Measurements from ENCODE around the gene DIDO1. TPM values are rescaled to one million over a fixed set of nuclear protein-coding genes. Genes with fewer than 3 reads are reported as not detected.

Gene DIDO1
- total RNA-seq, 4 donors from 2014 or later = 68.3 to 135 (median 88.0) TPM

DNA sequence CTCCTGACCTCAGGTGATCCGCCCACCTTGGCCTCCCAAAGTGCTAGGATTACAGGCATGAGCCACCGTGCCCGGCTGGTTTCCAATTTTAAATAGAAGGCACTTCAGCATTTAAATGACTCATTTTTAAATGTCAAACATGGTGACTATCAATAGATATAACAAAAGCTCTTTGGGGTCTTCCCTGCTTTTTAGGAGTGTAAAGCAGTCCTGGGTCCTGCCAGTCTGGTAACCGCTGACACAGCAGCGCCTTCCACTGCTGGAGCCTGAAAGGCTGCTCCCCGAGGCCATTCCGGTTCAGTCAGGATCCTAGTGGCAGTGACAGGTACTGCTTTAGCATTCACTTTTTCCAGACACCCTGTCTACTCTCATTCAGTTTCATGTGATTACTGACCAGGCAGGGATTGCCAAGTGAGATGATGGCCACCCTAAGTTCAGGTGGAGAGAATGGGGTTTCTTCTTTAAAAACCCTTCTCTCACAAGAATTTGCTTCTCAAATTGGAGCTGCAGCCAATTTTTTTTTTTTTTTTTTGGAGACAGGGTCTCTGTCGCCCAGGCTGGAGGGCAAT lies 5.1 kb downstream of the DIDO1 start:
- DNase-seq = peak; percentile 54
- intact Hi-C loops (cut with DNase I; ENCODE audit: low total_unique reads) = no loop called here
- peak overlapping the region in 2 of 4 donors; percentile 18 to 30 for H3K27ac ChIP-seq

DNA sequence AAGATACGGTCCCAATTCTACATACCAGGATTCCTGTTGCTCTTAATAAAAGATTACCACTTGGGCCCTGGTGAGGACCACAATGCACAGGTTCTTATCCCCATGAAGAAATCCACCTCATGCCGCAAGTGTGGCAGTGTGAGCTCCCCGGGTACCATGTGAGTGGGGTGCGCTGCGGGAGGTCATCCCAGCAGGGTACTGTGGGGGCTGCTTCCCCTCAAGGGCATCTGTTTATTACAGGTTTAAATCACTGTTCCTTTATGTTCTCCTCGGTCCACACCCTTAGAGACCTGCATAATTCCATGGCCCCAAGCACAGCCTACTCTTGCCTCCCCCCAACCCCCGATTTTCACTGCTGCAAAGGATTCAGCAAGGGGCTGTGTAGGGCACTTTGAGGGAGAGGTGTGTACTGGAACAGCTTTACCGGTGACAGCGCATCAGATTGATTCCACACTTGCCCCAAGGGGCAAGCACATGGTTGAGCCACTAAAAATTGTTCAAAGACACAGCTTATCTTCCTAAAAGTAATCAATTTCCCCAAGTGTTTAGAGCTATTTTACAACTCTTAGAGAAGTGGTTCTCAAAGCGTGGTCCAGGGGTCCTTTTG lies 6.2 kb downstream of the DIDO1 start:
- Histone ChIP-seq H3K4me3 (no peak overlapping the region), H3K9me3 (no peaks in the 10 kb centered on the region), H3K4me1 (peaks cover 71 to 94% (median 93%) of the 10 kb centered on the region in 4 donors), H3K36me3 (no peaks in the 10 kb centered on the region), H3K27ac (peak overlapping the region in 1 of 4 donors; percentile 30), H3K27me3 (no peaks in the 10 kb centered on the region)
- WGBS, 2 donors (ENCODE audit: low coverage in 1 of 2) = 57 to 79% methylated on average over 4 to 10 of the region's 10 CpGs
- in situ Hi-C loops (cut with MboI; ENCODE audit: low pct_ligation_motif_present in 1 of 4, low pct_unique_long_range_greater_than_20kb in 1 of 4, low sequenced_read_pairs in 3 of 4) (no loop called here), intact Hi-C loops (cut with DNase I; ENCODE audit: low total_unique reads) (no loop called here)
- TF ChIP-seq EP300 (IDR thresholded peaks at IDR 0.05; ENCODE audit: low read depth) (no peak), POLR2A (IDR thresholded peaks at IDR 0.05) (no peak), POLR2AphosphoS5 (IDR thresholded peaks at IDR 0.05) (no peak)
- TF ChIP-seq, protein P1, sequence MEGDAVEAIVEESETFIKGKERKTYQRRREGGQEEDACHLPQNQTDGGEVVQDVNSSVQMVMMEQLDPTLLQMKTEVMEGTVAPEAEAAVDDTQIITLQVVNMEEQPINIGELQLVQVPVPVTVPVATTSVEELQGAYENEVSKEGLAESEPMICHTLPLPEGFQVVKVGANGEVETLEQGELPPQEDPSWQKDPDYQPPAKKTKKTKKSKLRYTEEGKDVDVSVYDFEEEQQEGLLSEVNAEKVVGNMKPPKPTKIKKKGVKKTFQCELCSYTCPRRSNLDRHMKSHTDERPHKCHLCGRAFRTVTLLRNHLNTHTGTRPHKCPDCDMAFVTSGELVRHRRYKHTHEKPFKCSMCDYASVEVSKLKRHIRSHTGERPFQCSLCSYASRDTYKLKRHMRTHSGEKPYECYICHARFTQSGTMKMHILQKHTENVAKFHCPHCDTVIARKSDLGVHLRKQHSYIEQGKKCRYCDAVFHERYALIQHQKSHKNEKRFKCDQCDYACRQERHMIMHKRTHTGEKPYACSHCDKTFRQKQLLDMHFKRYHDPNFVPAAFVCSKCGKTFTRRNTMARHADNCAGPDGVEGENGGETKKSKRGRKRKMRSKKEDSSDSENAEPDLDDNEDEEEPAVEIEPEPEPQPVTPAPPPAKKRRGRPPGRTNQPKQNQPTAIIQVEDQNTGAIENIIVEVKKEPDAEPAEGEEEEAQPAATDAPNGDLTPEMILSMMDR (IDR thresholded peaks at IDR 0.05) = no peak
- DNase-seq = no peak

More for the DNA sequence above, 5.1 kb downstream of the DIDO1 start:
- Histone ChIP-seq H3K36me3 (no peaks in the 10 kb centered on the region), H3K4me1 (peaks cover 71 to 90% (median 86%) of the 10 kb centered on the region in 4 donors), H3K9me3 (no peaks in the 10 kb centered on the region), H3K27me3 (no peaks in the 10 kb centered on the region), H3K4me3 (no peak overlapping the region)
- in situ Hi-C loops (cut with MboI; ENCODE audit: low pct_ligation_motif_present in 1 of 4, low pct_unique_long_range_greater_than_20kb in 1 of 4, low sequenced_read_pairs in 3 of 4) = no loop called here
- 10 to 47% methylated on average over 2 to 8 of the region's 8 CpGs for WGBS, 2 donors (ENCODE audit: low coverage in 1 of 2)
- TF ChIP-seq, protein P1 (IDR thresholded peaks at IDR 0.05) = peak; percentile 48 to 76 (median 73)
- TF ChIP-seq POLR2AphosphoS5 (IDR thresholded peaks at IDR 0.05) = peak in 1 of 3 donors; percentile 14
- TF ChIP-seq EP300 (IDR thresholded peaks at IDR 0.05; ENCODE audit: low read depth) = no peak
- no peak for TF ChIP-seq POLR2A (IDR thresholded peaks at IDR 0.05)

DNA sequence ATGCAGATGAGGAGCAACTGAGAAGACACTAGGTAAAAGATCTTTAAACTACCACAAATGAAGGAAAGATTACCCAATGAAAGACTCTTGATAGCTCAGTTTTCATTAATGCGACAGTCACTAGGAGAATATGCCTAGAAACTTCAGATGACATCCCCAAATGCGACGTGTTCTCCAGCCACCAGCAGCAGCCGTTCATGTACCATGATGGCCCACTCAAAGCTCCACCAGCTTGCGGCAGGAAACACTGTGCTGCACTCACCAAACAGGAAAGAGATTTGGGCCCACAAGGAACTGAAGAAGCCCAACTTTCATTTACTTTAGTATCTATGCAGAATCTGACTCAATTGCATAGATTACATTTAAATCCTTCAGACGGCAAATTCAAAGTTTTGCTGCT lies 7.5 kb downstream of the DIDO1 start:
- TF ChIP-seq POLR2AphosphoS5 (IDR thresholded peaks at IDR 0.05) = no peak
- TF ChIP-seq, protein P1 (IDR thresholded peaks at IDR 0.05) = no peak
- TF ChIP-seq EP300 (IDR thresholded peaks at IDR 0.05; ENCODE audit: low read depth) = no peak
- no peak for TF ChIP-seq POLR2A (IDR thresholded peaks at IDR 0.05)
- Histone ChIP-seq H3K27me3 (no peaks in the 10 kb centered on the region), H3K9me3 (no peaks in the 10 kb centered on the region), H3K27ac (no peak overlapping the region), H3K4me1 (peaks cover 65 to 94% (median 87%) of the 10 kb centered on the region in 4 donors), H3K36me3 (no peaks in the 10 kb centered on the region), H3K4me3 (no peak overlapping the region)
- DNase-seq = no peak
- intact Hi-C loops (cut with DNase I; ENCODE audit: low total_unique reads) = no loop called here
- WGBS, 2 donors (ENCODE audit: low coverage in 1 of 2) = 54 to 63% methylated on average over 5 to 6 of the region's 6 CpGs
- in situ Hi-C loops (cut with MboI; ENCODE audit: low pct_ligation_motif_present in 1 of 4, low pct_unique_long_range_greater_than_20kb in 1 of 4, low sequenced_read_pairs in 3 of 4) = no loop called here

DNA sequence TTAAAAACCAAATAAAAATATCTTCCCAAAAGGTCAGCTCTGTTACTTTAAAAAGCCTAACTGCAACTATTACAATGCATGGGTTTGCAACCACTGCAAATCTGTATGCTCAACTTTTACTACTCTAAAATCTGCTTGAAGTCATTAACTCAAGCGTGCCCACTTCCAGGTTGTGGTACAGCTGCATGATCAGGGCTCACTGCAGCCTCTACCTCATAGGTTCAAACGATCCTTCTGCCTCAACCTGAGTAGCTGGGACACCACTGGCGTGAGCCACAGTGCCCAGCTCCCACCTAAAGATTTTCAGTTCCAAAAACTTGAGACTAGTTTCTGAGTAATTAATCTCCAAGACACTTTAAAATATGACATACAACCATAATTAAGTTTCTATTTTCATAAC lies 8.2 kb downstream of the DIDO1 start:
- no peak overlapping the region for H3K27ac ChIP-seq
- no peak overlapping the region for H3K4me3 ChIP-seq
- no peaks in the 10 kb centered on the region for H3K27me3 ChIP-seq
- intact Hi-C loops (cut with DNase I; ENCODE audit: low total_unique reads) (no loop called here), in situ Hi-C loops (cut with MboI; ENCODE audit: low pct_ligation_motif_present in 1 of 4, low pct_unique_long_range_greater_than_20kb in 1 of 4, low sequenced_read_pairs in 3 of 4) (no loop called here)
- no peak for TF ChIP-seq POLR2A (IDR thresholded peaks at IDR 0.05)
- TF ChIP-seq POLR2AphosphoS5 (IDR thresholded peaks at IDR 0.05) = no peak
- TF ChIP-seq EP300 (IDR thresholded peaks at IDR 0.05; ENCODE audit: low read depth) = no peak
- TF ChIP-seq, protein P1 (IDR thresholded peaks at IDR 0.05) = no peak
- 20 to 41% methylated on average over 1 to 3 of the region's 3 CpGs for WGBS, 2 donors (ENCODE audit: low coverage in 1 of 2)
- H3K36me3 ChIP-seq = no peaks in the 10 kb centered on the region
- no peaks in the 10 kb centered on the region for H3K9me3 ChIP-seq
- DNase-seq = no peak
- H3K4me1 ChIP-seq = peaks cover 59 to 94% (median 80%) of the 10 kb centered on the region in 4 donors
